ENCODE results near the gene CHP1.
"Not testable (repeated sequence)": the region's sequence is repeated elsewhere in the genome, so short reads cannot be mapped to it uniquely, and the experiment has no call there.

CHP1 gene

DNA sequence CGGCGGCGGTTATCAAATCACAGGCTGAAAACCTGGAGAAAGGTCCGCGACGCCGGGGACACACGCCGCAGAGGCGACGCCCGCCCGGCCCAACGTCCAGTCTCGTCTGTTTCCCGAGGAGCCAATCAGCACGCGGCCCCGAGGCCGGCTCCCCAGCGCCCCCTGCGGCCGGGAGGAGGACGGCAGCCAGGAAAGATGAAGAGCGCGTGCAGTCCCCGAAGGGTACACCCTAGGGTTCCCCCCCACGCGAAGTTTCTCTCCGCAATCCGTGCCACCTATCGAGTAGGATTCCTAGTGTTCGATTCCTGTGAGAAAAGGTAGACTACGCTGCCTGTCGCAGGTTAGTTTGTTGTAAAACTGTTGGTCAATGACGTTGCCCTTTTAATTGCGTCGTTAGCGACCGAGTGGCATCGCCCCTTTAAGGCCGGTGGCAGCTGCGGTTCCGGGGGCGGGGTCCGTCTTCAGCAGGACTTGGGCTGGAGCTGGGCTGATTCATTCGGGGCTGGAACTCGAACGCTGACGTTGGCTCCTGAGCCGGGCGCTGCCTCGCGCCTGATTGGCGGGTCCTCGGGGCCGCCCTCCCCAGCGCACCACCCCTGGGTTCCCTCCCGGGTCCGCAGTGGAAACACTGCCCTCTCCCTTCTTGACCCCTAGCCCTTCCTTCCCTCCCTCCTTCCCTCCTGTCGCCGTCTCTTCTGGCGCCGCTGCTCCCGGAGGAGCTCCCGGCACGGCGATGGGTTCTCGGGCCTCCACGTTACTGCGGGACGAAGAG, at the start of gene CHP1, which contains the start of gene EXD1:
Gene CHP1, plus strand, starts transcription at position 619 of the 772 bp plus-strand sequence. Its CDS starts 115 bp downstream, at position 734.
Gene EXD1, minus strand, starts transcription at position 108 of the 772 bp plus-strand sequence. CDS start 4,182 bp downstream, outside the sequence.
- DNase-seq (ENCODE audit: low spot score) = peak; percentile 96

DNA sequence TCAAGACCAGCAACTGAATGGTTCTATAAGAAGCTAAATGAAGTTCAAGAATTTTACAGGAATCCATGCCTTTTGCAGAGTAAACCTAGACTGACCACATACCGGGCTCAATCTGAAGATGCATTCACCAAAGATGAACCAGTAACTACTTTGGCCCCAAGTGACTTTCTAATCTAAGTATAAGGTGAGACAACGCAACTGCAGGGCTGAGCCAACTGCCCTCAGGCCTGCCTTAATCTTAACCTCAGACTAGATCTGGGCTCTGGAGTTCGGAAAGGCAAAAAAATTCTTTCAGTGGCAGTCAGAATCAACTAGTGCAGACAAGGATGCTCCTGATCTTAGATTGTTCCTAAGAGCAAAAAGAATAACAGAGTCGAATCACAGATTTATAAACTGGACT, 48.8 kb upstream of the CHP1 start:
- no peak for DNase-seq (ENCODE audit: low spot score)

DNA sequence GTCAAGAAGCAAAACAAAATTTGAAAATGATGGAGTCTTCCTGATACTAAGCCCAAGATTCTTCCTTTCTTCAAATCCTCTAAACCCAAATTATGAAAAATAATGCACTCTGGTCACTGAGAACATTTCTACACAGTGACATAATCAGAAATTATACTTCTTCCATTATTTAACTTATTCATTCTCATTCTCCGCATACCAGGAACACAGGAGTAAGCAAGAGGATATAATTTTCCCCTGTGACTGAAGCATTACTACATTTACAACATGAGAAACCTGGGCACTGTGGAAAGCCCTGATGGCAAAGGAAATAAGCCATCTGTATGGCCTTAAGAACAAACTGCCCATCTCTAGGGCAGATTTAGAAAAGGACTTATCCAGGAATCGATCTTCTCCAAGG, 47.5 kb upstream of the CHP1 start:
- DNase-seq (ENCODE audit: low spot score) = no peak

DNA sequence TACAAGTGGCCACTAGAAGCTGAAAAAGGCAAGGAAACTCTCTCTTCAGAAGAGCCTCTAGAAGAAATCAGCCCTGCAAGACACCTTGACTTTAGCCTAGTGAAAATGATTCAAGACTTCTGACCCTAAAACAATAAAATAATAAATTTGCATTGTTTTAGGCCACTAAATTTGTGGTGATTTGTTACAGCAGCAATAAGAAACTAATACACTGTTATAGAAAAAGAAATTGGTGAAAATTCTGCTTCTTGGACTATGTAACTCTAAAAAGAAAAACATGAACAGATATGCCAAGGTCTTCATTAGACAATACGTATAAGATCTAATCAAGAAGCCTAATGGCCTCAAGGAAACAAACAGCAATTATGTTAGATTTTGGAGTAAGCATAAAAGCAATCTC, 36.6 kb upstream of the CHP1 start:
- DNase-seq (ENCODE audit: low spot score) = no peak

DNA sequence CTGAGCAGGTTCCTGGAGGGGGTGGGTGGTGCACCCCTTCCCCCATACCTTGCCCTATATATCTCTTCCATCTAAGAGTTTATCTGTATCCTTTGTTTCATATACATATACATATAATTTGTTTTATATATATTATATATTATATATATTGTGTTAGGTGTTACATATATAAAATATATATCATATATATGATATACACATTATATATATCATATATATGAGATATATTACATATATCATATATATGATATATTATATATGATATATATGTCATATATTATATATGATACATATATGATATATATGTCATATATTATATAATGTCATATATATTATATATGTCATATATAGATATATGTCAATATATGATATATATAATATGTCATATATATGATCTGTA, 31.6 kb upstream of the CHP1 start:
- DNase-seq (ENCODE audit: low spot score) = no peak

DNA sequence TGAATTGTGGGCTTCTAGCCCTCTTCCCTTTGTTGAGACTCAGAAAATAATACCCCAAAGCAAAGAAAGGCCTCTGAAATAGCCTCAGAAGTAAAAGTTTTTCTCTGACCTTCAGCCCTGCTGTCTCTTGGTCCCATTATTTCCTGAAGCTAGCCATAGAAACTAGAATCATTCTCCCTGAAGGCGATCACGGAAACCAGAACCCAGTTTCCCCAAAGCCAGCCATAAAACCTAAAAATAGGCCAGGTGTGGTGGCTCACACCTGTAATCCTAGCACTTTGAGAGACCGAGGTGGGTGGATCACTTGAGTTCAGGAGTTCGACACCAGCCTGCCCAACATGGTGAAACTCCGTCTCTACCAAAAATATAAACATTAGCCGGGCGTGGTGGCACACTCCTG, 27.7 kb upstream of the CHP1 start:
- no peak for DNase-seq (ENCODE audit: low spot score)

DNA sequence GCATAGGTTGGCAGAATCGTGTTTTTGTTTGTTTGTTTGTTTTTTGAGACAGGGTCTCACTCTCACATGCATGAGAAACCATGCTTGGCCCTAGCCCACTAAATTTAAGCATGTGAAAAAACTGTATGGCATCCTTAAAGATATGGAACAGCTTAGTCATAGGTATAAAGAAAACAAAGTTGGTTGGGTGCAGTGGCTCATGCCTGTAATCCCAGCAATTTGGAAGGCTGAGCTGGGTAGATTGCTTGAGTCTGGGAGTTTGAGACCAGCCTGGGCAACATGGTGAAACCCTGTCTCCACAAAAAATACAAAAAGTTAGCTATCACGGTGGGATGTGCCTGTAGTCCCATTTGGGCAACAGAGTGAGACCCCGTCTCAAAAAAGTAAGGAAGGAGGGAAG, 25.8 kb upstream of the CHP1 start:
- no peak for DNase-seq (ENCODE audit: low spot score)

DNA sequence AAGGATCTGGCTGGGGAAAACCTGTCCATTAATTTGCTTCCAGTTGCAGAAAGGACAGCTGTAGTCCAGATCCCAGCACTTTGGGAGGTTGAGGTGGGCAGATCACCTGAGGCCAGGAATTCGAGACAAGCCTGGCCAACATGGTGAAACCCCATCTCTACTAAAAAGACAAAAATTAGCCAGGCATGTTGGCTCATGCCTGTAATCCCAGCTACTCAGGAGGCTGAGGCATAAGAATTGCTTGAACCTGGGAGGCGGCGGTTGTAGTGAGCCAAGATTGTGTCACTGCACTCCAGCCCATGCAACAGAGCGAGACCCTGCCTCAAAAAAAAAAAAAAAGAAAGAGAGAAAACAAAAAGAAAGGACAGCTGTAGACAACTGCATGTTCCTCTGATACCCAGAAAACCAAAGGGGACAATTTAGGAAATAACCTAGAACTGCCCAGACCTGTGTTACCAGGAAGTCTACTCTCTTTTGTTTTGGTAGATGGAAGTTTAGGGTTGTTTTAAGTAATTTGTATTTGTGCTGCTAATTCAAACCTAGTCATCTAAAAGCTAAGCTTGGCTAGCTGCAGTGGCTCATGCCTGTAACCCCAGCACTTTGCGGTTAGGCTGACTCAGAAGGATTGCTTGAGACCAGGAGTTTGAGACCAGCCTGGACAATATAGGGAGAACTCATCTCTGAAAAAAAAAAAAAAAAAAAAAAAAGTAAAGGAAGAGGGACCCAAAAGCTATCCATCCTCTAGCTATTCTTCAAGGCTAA, 23.2 kb upstream of the CHP1 start:
- DNase-seq (ENCODE audit: low spot score) = no peak

DNA sequence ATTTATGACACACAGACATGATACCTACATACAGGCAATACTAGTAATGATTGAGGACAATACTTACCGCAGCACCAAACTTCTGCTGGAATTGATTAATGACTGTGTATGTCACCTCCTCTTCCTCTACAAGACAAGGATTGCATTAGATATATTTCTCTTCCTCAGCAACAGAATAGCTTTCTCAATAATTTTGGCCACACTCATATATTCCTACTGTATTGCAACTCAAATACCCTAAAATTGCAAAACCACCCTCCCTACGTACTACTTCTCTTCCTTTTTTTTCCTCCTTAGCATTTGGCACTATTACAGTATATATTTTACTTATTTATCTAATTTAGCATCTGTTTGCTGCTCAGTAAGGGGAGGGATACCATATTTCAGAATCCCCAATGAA, 15.4 kb upstream of the CHP1 start:
- DNase-seq (ENCODE audit: low spot score) = no peak

DNA sequence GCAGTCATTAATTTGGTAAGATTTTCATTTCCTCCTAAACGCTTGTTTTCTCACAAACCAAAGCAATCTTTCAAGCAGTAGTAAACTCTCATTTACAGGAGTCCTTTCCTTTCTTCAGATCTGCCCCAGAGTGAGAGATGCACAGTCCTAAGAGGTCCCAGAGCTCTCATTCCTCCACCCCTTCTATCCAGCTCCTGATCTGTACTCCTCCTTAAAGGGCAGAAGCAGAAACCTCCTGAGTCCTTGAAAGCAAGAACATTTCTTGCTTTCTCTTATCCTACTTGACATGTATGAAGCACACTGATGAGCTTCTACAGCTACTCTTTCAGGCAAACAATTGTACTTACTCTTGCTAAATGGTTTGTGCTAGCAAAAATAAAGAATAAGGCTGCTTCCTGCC, 12.2 kb upstream of the CHP1 start:
- DNase-seq (ENCODE audit: low spot score) = no peak

DNA sequence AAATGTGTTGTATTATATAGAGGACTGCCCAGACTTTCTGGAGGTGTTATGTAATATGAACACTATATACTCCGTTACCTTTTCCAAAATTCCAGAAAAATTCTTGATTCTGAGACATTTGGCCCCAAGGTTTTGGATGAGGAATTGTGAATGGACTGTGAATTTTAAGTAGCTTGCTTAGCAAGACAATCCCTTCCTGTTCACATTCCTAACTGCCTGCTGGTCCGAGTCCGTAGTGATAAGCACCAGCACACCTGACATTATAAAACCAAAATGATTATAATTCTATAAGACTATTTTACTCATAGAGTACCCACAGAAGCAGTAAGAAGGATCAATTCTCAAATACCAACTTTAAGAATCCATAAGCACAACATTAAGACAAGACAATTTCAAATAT, 11.7 kb upstream of the CHP1 start:
- DNase-seq (ENCODE audit: low spot score) = no peak

DNA sequence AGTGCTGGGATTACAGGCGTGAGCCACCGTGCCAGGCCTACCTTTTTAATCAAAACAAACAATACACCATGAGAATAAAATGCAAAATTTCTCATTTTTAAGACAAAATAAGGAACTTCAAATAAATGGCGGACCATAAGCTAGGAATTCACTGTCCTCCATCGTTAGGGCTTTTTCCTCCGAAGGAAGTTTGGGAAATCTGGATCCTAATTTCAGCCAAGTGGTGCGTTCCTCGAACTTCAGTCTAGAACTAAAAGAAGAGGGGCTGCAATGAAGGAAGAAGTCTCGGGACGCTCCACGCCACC, 771 bp upstream of the CHP1 start:
- no peak for DNase-seq (ENCODE audit: low spot score)

DNA sequence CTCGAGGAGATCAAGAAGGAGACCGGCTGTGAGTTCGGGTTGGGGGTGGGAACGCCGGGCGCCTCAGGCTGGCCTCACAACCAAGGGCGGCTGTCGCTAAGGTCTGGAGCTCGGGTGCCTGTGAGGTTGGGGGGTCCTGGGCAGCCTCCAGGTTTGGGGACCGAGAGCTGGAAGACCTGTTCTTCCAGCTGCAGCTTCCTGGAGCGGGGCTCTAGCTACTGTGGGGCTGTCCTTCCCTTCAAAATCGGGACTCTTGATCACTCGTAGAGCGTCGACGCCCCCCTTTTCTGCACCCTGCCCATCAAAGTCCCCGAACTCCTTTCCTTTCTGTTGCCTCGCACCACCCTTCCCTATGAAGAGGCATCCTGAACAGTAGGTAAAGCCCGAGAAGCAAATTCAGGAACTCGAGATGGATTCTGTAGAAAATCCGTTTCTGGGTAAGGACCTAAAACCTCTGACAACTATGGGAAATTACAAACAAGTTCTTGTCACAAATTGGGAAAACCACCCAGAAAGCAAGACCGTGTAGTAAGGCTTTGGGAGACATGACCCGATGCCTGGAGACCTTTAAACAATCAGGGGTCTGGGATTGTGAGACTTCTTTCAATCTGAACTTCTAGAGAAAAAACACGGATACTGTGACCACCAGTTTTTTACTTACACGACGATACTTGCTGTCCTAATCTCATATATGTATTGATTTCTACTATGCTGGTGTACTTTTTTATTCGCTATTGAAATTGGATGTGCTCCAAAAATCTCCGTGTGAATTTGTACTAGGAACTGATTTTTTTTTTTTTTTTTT, 556 bp downstream of the CHP1 start:
- DNase-seq (ENCODE audit: low spot score) = no peak

DNA sequence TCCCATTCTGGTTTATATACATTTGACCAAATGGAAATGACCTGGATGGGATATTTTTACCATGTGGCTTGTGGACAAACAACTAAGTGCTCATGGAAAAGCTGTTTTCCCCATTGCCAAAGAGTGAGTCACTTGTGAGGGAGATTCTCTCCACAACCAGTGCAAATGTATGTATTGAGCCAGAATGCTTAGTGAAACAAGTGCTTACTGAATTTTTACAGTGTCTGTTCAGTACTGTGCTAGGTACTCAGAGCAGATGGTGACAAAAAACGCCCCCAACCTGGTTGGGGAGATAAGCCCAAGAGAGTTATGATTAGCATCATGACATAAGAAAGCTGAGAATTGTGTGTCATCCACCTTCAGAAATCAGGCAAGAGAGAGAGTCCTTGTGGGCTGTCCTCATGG, 2.3 kb downstream of the CHP1 start:
- DNase-seq (ENCODE audit: low spot score) = no peak

DNA sequence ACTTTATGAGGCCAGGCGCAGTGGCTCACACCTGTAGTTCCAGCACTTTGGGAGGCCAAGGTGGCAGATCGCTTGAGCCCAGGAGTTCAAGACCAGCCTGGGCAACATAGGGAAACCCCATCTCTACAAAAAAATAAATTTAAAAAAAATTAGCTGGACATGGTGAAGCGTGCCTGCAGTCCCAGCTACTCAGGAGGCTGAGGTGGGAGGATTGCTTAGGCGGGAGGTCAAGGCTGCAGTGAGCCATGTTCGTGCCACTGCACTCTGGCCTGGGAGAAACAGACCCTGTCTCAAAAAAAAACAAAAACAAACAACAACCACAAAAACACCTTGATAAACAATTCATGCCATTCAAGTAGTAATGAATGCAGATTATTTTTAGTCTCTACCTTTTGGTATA, 4.2 kb downstream of the CHP1 start:
- not testable (repeated sequence) for DNase-seq (ENCODE audit: low spot score)

DNA sequence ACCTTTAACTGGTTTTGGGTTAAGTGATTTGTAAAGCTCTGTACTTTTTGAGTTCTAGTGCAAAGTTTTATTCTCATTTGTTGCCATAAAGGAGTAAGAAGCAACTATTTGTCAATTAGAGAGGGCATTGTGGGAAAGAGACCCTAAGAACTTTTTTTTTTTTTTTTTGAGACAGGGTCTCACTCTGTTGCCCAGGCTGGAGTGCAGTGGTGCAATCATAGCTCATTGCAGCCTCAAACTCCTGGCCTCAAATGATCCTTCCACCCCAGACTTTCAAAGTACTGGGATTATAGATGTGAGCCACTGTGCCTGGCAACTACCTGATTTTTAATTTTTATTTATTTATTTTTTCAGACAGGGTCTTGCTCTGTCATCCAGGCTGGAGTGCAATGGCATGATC, 4.9 kb downstream of the CHP1 start:
- no peak for DNase-seq (ENCODE audit: low spot score)

DNA sequence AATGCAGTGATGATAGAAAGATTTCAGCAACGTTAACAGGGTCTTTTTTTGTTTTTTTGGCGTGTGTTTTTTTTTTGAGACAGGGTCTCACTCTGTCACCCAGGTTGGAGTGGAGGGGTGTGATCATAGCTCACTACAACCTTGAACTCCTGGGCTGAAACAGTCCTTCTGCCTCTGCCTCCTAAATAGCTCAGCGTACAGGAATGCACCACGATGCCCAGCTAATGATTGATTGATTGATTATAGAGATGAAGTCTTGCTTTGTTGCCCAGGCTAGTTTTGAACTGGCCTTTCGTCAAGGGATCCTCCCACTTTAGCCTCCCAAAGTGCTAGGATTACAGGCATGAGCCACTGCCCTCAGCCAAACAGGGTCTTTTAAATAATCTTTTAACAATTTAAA, 7.0 kb downstream of the CHP1 start:
- DNase-seq (ENCODE audit: low spot score) = no peak

DNA sequence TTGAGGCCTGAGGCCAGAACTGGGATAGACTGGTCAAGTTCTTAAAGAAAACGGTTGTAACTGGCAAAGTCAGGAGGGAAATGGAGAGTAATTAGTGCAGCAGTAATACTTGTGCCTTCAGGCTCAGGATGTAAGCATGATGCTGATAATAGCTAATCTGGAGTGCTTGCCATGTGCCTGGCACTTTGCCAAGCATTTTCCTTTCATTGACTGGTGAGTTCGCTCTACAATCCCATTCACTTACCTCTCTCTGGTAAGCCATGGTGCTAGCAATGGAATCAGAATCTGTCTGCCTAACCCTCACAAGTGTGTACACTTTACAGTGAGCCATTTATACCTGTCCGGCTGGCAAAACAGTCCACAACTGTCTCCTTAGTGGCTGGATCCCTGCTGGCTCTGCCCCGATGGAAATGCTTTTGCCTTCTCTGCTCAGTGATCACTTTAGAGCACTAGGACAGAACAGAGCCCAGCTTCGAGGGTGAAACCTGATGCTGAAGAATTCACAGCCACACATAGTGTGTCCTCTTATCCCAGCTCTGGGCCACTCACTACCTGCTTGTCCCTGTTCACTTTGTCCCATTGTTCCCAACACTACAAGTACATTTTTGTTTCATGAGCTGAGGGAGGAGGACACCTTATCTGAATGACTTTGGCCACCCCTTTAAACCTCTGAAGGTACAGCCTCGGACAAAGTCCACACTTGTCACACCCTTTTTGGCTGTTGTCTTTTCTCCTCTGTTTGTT, 10.3 kb downstream of the CHP1 start:
- DNase-seq (ENCODE audit: low spot score) = no peak

DNA sequence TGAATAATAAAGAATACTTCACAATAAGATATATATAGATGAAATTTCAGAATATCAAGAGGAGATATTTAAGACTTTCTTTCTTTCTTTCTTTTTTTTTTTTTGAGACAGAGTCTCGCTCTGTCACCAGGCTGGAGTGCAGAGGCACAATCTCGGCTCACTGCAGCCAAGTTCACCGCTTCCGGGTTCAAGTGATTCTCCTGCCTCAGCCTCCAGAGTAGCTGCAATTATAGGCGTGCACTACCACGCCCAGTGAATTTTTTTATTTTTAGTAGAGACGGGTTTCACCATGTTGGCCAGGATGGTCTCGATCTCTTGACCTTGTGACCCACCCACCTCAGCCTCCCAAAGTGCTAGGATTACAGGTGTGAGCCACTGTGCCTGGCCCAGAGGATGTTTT, 19.7 kb downstream of the CHP1 start:
- DNase-seq (ENCODE audit: low spot score) = not testable (repeated sequence)

DNA sequence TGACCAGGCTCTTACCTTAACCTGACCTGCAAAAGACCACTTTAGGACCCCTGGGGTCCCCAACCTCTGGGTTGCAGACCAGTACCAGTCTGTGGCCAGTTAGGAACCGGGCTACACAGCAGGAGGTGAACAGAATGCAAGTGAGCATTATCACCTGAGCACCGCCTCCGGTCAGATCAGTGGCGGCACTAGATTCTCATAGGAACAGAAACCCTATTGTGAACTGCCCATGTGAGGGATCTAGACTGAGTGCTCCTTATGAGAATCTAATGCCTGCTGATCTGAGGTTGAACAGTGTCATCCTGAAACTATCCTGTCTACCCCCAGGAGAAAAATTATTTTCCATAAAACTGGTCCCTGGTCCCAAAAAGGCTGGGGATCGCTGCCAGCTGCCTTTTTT, 20.3 kb downstream of the CHP1 start:
- no peak for DNase-seq (ENCODE audit: low spot score)

DNA sequence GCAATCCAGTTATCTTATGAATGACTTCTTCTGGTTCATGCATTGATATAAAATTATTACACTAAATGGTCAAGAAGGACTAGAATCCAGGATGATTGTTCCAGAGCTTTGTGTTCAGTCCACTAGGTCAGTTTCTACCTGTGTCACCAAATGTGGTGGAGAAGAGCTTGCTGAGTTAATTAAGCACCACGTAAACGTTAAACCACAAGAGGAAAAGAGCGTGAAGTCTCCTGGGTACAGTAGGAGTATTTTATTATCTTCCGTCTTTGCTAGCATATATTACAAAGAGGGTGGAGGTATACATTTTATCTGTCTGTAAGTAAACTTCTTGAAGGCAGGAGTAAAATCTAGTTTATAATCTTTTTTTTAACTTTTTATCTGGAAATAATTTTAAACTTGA, 23.5 kb downstream of the CHP1 start:
- DNase-seq (ENCODE audit: low spot score) = no peak

DNA sequence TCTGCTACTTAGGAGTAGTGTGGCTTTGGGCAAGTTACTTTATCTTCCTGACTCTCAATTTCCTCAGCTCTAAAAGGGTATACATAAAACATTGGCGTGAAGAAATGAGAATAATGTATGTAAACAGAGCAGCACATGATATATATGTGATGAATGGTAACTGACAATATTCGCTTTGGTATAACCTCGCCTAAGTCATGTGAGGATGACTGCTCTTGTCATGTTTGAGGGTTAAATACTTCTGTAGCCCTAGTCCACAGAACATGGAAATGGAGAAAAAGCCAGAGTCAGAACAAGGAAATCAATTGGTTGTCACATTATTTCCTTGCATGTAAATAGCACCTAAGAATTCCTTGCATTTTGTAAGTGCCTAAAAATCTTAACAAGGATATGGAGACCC, 25.0 kb downstream of the CHP1 start:
- DNase-seq (ENCODE audit: low spot score) = no peak
